Measurements from ENCODE around the gene TCF23. TPM values are rescaled to one million over a fixed set of nuclear protein-coding genes. Genes with fewer than 3 reads are reported as not detected.

TCF23 gene
- total RNA-seq, 2 experiments from 2014 or later, result not detected

Other genes starting within 250 kb of the TCF23 start
- gene MAPRE3, start 178.4 kb upstream of the TCF23 start, total RNA-seq, result 1 to 10 TPM; 2.7 TPM
- 10 to 100 TPM; 80.4 to 80.7 TPM for gene TMEM214, start 116.0 kb upstream of the TCF23 start, total RNA-seq
- 10 to 100 TPM; 16.9 to 18.3 TPM for gene AGBL5, start 97.3 kb upstream of the TCF23 start, total RNA-seq
- 100 to 1,000 TPM; 305 to 312 TPM for gene OST4, start 77.3 kb upstream of the TCF23 start, total RNA-seq
- under 1 TPM; 0.70 to 0.78 TPM for gene EMILIN1, start 70.4 kb upstream of the TCF23 start, total RNA-seq
- 1 to 10 TPM; 5.6 to 6.6 TPM for gene KHK, start 62.2 kb upstream of the TCF23 start, total RNA-seq
- 1 to 10 TPM in 1 of 2 experiments, under 1 TPM in 1; 0.75 to 1.2 TPM for gene CGREF1, start 29.9 kb upstream of the TCF23 start, total RNA-seq
- under 1 TPM; 0.13 to 0.20 TPM for gene ABHD1, start 25.2 kb upstream of the TCF23 start, total RNA-seq
- gene PREB, start 14.4 kb upstream of the TCF23 start, total RNA-seq, result 10 to 100 TPM; 67.4 to 72.7 TPM
- gene PRR30, start 9.6 kb upstream of the TCF23 start, total RNA-seq, result not detected
- 10 to 100 TPM; 94.9 to 97.8 TPM for gene ATRAID, start 63.0 kb downstream of the TCF23 start, total RNA-seq
- gene SLC5A6, start 63.3 kb downstream of the TCF23 start, total RNA-seq, result 10 to 100 TPM; 20.8 to 23.6 TPM
- gene CAD, start 68.4 kb downstream of the TCF23 start, total RNA-seq, result 10 to 100 TPM; 39.7 TPM
- under 1 TPM; 0.45 TPM for gene SLC30A3, start 114.0 kb downstream of the TCF23 start, total RNA-seq
- not detected for gene DNAJC5G, start 126.4 kb downstream of the TCF23 start, total RNA-seq
- gene TRIM54, start 133.4 kb downstream of the TCF23 start, total RNA-seq, result under 1 TPM in 1 of 2 experiments, not detected in 1; 0.13 TPM
- gene UCN, start 159.4 kb downstream of the TCF23 start, total RNA-seq, result 1 to 10 TPM; 2.2 to 3.0 TPM
- gene MPV17, start 174.1 kb downstream of the TCF23 start, total RNA-seq, result 10 to 100 TPM; 83.3 to 83.9 TPM
- 10 to 100 TPM; 49.0 to 49.1 TPM for gene GTF3C2, start 207.8 kb downstream of the TCF23 start, total RNA-seq
- gene EIF2B4, start 221.3 kb downstream of the TCF23 start, total RNA-seq, result 10 to 100 TPM; 34.1 to 36.9 TPM
- 100 to 1,000 TPM; 116 to 123 TPM for gene SNX17, start 221.6 kb downstream of the TCF23 start, total RNA-seq
- gene ZNF513, start 231.7 kb downstream of the TCF23 start, total RNA-seq, result 10 to 100 TPM; 15.6 to 16.7 TPM

Measured in activated CD4-positive, alpha-beta memory T cell treated with anti-CD3 and anti-CD28 coated beads, Interleukin-2, amount 10 ng/mL, durations not matched to agents 7 days and 5 days (primary cell).